Activated CD8-positive, alpha-beta T cell treated with anti-CD3 and anti-CD28 coated beads for 36 hours (primary cell): ENCODE results near the gene ZPBP2. TPM values are rescaled to one million over a fixed set of nuclear protein-coding genes. Genes with fewer than 3 reads are reported as not detected.

Experiments
- ATAC-seq: fragments of 200-7000 bp; cut with Tn5 transposase; one replicate; pipeline ENCODE4 v1.10.0; 2021; ENCODE audit warnings: mild to moderate bottlenecking, moderate library complexity
- CTCF ChIA-PET: fragments of 350-600 bp; sonication (Branson Sonifier 250); formaldehyde crosslinking; loops from one replicate; lab custom pipeline; 2021; ENCODE audit warnings: antibody characterized with exemption; lab: Charles Lee
- POLR2A ChIA-PET: fragments of 350-600 bp; sonication (Branson Sonifier 250); formaldehyde crosslinking; loops from one replicate; lab custom pipeline; 2021; ENCODE audit warnings: antibody characterized with exemption; lab: Charles Lee
- DNase-seq: peaks from one replicate; pipeline ENCODE4 v3.0.0-alpha.2; 2020
- H3K27ac Mint-ChIP-seq: one replicate; pipeline ENCODE4 v1.8.0; 2021; ENCODE audit warnings: mild to moderate bottlenecking, mixed read lengths
- H3K27me3 Mint-ChIP-seq: one replicate; pipeline ENCODE4 v1.8.0; 2021; ENCODE audit warnings: mixed read lengths
- H3K36me3 Mint-ChIP-seq: one replicate; pipeline ENCODE4 v1.8.0; 2021; ENCODE audit warnings: low read depth, mixed read lengths
- H3K4me1 Mint-ChIP-seq: one replicate; pipeline ENCODE4 v1.8.0; 2021; ENCODE audit warnings: low read depth, mixed read lengths
- H3K4me3 Mint-ChIP-seq: one replicate; pipeline ENCODE4 v1.8.0; 2021; ENCODE audit warnings: mild to moderate bottlenecking, moderate library complexity, mixed read lengths
- H3K9me3 Mint-ChIP-seq: one replicate; pipeline ENCODE4 v1.8.0; 2021; ENCODE audit warnings: mixed read lengths
- intact Hi-C: fragments of 100-400 bp; cut with micrococcal nuclease; formaldehyde crosslinking; loops from one replicate; pipeline ENCODE4 v1.10.0; 2022
- total RNA-seq, 2 experiments: library from RNA; stranded (reverse); gene quantifications; one replicate each; pipeline ENCODE4 v1.2.3, GENCODE V29; 2021
- TF ChIP-seq, protein P1 (sequence below): fragments of 200-600 bp; IDR thresholded peaks from one replicate; pipeline ENCODE4 v1.8.0; 2022; ENCODE audit warnings: antibody characterized with exemption, mild to moderate bottlenecking

ZPBP2 gene, protein sequence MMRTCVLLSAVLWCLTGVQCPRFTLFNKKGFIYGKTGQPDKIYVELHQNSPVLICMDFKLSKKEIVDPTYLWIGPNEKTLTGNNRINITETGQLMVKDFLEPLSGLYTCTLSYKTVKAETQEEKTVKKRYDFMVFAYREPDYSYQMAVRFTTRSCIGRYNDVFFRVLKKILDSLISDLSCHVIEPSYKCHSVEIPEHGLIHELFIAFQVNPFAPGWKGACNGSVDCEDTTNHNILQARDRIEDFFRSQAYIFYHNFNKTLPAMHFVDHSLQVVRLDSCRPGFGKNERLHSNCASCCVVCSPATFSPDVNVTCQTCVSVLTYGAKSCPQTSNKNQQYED
- not detected for total RNA-seq

DNA sequence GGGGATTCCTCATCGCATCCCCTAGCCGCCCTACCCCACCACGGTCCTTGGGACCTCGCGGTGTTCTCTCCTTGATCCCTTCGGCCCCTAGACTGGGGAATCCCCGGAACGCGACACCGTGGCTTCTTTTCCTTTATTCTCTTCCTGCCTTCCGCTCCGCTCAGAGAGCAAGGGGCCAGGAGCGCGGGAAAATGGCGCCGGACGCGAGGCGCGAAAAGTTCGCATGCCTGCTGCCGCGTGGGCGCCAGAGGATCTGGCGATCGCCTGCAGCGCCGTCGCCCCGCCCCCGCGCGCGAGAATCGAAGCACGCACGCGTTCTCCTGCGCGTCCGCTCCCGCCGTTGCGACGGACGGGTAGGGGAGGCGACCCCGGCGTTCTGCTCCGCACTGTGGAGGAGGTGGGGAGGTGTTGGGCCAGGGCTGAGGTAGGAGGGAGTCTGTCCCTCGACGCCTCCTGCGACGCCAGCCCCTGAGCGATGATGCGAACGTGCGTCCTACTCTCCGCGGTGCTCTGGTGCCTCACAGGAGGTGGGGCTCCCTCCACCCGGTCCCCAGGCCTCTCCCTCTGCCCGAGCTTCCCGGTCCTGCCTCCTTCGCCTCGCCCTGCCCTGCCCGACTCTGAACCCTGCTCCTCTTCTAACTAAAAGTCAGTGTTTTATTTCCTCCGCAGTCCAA, at the start of gene ZPBP2:
Gene ZPBP2 (plus strand): TSS at position 323 of the 674 bp plus-strand sequence. CDS start 153 bp downstream, at position 476.
- peak; percentile 53 for DNase-seq

GRCh38 chr17:39818358-39819000, 49.5 kb upstream of the ZPBP2 start:
- ChIA-PET POLR2A (interaction anchor here (0.9 to 2.8 kb wide), 7 partner anchors 10 to 63 kb away, joined by 3 to 9 read pairs (median 4); partner anchors contain the start of gene IKZF3), CTCF (interaction anchor here (1.0 to 1.6 kb wide), 8 partner anchors 10 to 195 kb away, joined by 3 to 8 read pairs (median 4); partner anchors contain the start of gene IKZF3)
- Mint-ChIP-seq H3K4me3 (no peak overlapping the region), H3K9me3 (peaks cover 17% of the 10 kb centered on the region), H3K36me3 (peaks cover 75% of the 10 kb centered on the region), H3K4me1 (peaks cover 72% of the 10 kb centered on the region), H3K27ac (peak overlapping the region; percentile 85), H3K27me3 (no peaks in the 10 kb centered on the region)
- intact Hi-C loops = loop anchor here (2.0 kb wide), 1 partner anchor 46 kb away; the partner anchor contains the start of gene IKZF3
- TF ChIP-seq, protein P1, sequence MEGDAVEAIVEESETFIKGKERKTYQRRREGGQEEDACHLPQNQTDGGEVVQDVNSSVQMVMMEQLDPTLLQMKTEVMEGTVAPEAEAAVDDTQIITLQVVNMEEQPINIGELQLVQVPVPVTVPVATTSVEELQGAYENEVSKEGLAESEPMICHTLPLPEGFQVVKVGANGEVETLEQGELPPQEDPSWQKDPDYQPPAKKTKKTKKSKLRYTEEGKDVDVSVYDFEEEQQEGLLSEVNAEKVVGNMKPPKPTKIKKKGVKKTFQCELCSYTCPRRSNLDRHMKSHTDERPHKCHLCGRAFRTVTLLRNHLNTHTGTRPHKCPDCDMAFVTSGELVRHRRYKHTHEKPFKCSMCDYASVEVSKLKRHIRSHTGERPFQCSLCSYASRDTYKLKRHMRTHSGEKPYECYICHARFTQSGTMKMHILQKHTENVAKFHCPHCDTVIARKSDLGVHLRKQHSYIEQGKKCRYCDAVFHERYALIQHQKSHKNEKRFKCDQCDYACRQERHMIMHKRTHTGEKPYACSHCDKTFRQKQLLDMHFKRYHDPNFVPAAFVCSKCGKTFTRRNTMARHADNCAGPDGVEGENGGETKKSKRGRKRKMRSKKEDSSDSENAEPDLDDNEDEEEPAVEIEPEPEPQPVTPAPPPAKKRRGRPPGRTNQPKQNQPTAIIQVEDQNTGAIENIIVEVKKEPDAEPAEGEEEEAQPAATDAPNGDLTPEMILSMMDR = no peak
- ATAC-seq (no peak), DNase-seq (no peak)

More for the DNA sequence above, at the start of gene ZPBP2:
- ChIA-PET CTCF (interaction anchor here (1.0 to 1.5 kb wide), 2 partner anchors 245 to 246 kb away, joined by 4 read pairs; no protein-coding TSS in a partner anchor), POLR2A (interaction anchor here (1.0 kb wide), 2 partner anchors 58 to 98 kb away, joined by 3 to 5 read pairs; no protein-coding TSS in a partner anchor)
- Mint-ChIP-seq H3K27ac (peak within 1 kb of the TSS; percentile 94), H3K4me3 (peak within 1 kb of the TSS; percentile 65), H3K36me3 (peaks cover 6% of the 10 kb centered on the region), H3K4me1 (peaks cover 37% of the 10 kb centered on the region), H3K9me3 (no peaks in the 10 kb centered on the region), H3K27me3 (no peaks in the 10 kb centered on the region)
- TF ChIP-seq, protein P1 = no peak
- intact Hi-C loops = loop anchor here (10.0 kb wide), 2 partner anchors 117 to 233 kb away; partner anchors contain the start of genes PSMD3 and STARD3
- no peak for ATAC-seq

GRCh38 chr17:39820541-39820940, 47.5 kb upstream of the ZPBP2 start:
- intact Hi-C loops = no loop called here
- Mint-ChIP-seq H3K36me3 (peaks cover 82% of the 10 kb centered on the region), H3K4me1 (peaks cover 56% of the 10 kb centered on the region), H3K4me3 (no peak overlapping the region), H3K9me3 (peaks cover 35% of the 10 kb centered on the region), H3K27ac (peak overlapping the region; percentile 58), H3K27me3 (no peaks in the 10 kb centered on the region)
- POLR2A ChIA-PET = interaction anchor here (1.0 to 2.8 kb wide), 6 partner anchors 11 to 65 kb away, joined by 3 to 9 read pairs (median 4); partner anchors contain the start of gene IKZF3
- TF ChIP-seq, protein P1 = no peak
- ATAC-seq = peak; percentile 35
- CTCF ChIA-PET = interaction anchor here (0.8 to 2.2 kb wide), 9 partner anchors 15 to 199 kb away, joined by 3 to 12 read pairs (median 3); partner anchors contain the start of gene IKZF3
- peak; percentile 21 for DNase-seq

DNA sequence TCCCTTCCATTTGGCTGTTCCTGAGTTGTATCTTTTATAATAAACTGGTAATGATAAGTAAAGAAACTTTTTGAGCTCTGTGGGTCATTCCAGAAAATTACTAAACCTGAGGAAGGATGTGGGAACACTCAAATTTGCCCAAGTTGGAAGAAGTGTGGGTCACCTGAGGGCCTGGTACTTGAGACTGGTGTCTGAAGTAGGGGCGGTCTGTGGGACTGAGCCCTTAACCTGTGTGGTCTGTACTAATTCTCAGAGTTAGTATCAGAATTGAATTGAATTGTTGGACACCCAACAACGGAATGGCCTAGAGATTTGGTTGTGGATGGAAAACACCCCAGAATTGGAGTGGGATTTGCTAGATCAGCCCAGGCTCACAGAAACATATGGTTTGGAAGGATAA, 47.0 kb upstream of the ZPBP2 start:
- no peak for DNase-seq
- no peaks in the 10 kb centered on the region for H3K27me3 Mint-ChIP-seq
- TF ChIP-seq, protein P1 = no peak
- ATAC-seq = no peak
- intact Hi-C loops = no loop called here
- POLR2A ChIA-PET = interaction anchor here (1.0 to 2.8 kb wide), 5 partner anchors 11 to 65 kb away, joined by 3 to 9 read pairs (median 3); partner anchors contain the start of gene IKZF3
- peaks cover 82% of the 10 kb centered on the region for H3K36me3 Mint-ChIP-seq
- H3K4me3 Mint-ChIP-seq = no peak overlapping the region
- CTCF ChIA-PET = interaction anchor here (0.8 to 2.2 kb wide), 12 partner anchors 9 to 167 kb away, joined by 3 to 12 read pairs (median 3); partner anchors contain the start of genes IKZF3 and MIEN1
- H3K9me3 Mint-ChIP-seq = peaks cover 35% of the 10 kb centered on the region
- H3K4me1 Mint-ChIP-seq = peaks cover 56% of the 10 kb centered on the region
- H3K27ac Mint-ChIP-seq = peak overlapping the region; percentile 58
